ENCODE results near the gene COG1. TPM values are rescaled to one million over a fixed set of nuclear protein-coding genes. Genes with fewer than 3 reads are reported as not detected.

Gene COG1
- total RNA-seq, 2 donors from 2014 or later = 27.1 to 27.8 TPM

DNA sequence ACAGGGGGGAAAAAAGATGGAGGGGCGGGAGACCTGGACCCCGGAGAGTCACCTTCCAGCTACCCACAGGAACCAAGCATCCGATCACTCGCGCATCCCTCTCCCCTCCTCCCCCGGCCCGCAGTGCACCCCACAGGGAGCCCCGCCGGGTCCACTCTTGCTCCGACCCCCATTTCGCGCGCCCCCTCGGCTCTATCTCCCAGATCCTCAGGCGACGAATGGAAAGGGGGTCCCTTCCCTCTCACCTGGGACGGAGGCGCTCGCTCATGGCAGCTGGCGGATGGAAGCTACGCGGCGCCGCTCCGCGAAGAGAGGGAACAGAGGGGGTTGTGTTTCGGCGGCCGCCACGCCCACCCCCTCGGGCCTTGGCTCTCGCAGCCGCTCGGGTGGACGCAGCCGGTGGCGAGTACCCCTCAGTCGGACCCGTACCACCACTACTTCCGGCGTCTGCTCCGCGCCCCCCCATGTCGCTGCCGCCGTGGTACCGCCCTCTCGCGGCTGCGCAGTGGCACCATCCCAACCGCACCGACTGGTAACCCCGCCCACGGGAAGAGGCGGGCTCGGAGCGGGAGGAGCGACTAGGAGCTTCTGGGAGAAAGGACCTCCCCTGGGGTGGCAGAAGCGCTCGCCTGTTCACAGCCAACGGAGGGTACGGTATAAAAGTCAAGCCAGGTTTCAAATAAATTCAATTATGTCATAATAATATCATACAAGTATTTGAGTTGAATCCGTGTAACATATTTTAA, 39.2 kb downstream of the COG1 start:
- TF ChIP-seq, protein P1, sequence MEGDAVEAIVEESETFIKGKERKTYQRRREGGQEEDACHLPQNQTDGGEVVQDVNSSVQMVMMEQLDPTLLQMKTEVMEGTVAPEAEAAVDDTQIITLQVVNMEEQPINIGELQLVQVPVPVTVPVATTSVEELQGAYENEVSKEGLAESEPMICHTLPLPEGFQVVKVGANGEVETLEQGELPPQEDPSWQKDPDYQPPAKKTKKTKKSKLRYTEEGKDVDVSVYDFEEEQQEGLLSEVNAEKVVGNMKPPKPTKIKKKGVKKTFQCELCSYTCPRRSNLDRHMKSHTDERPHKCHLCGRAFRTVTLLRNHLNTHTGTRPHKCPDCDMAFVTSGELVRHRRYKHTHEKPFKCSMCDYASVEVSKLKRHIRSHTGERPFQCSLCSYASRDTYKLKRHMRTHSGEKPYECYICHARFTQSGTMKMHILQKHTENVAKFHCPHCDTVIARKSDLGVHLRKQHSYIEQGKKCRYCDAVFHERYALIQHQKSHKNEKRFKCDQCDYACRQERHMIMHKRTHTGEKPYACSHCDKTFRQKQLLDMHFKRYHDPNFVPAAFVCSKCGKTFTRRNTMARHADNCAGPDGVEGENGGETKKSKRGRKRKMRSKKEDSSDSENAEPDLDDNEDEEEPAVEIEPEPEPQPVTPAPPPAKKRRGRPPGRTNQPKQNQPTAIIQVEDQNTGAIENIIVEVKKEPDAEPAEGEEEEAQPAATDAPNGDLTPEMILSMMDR (conservative IDR thresholded peaks at IDR 0.05) = peak; percentile 45
- H3K9me3 Mint-ChIP-seq = no peaks in the 10 kb centered on the region
- WGBS, 2 experiments (ENCODE audit: insufficient coverage in 1 of 2, insufficient read length in 1 of 2) = 0 to 2% methylated on average over 9 to 63 of the region's 63 CpGs
- H3K27me3 ChIP-seq (ENCODE audit: control insufficient read depth, insufficient read depth, low read length, poor library complexity, severe bottlenecking) = no peaks in the 10 kb centered on the region
- no peaks in the 10 kb centered on the region for H3K9me3 ChIP-seq (ENCODE audit: control insufficient read depth, low read length)
- peaks cover 20% of the 10 kb centered on the region for H3K36me3 Mint-ChIP-seq (ENCODE audit: low read depth)
- peak overlapping the region; percentile 91 for H3K27ac ChIP-seq (ENCODE audit: low read depth, low read length)
- peak overlapping the region; percentile 84 for H3K4me3 ChIP-seq (ENCODE audit: low read length)
- peak; percentile 100 for DNase-seq
- peaks cover 31% of the 10 kb centered on the region for H3K4me1 Mint-ChIP-seq
- peak overlapping the region; percentile 99 for H3K27ac Mint-ChIP-seq
- peaks cover 33% of the 10 kb centered on the region for H3K36me3 ChIP-seq (ENCODE audit: control insufficient read depth, insufficient read depth, low read length)
- H3K4me1 ChIP-seq (ENCODE audit: control insufficient read depth, insufficient read depth, low read length) = peaks cover 4% of the 10 kb centered on the region
- H3K27me3 Mint-ChIP-seq (ENCODE audit: insufficient read depth) = no peaks in the 10 kb centered on the region
- peak overlapping the region; percentile 96 for H3K4me3 Mint-ChIP-seq
- peak overlapping the region; percentile 76 for H3K9ac ChIP-seq (ENCODE audit: extremely low read depth, low read length, poor library complexity, severe bottlenecking)

DNA sequence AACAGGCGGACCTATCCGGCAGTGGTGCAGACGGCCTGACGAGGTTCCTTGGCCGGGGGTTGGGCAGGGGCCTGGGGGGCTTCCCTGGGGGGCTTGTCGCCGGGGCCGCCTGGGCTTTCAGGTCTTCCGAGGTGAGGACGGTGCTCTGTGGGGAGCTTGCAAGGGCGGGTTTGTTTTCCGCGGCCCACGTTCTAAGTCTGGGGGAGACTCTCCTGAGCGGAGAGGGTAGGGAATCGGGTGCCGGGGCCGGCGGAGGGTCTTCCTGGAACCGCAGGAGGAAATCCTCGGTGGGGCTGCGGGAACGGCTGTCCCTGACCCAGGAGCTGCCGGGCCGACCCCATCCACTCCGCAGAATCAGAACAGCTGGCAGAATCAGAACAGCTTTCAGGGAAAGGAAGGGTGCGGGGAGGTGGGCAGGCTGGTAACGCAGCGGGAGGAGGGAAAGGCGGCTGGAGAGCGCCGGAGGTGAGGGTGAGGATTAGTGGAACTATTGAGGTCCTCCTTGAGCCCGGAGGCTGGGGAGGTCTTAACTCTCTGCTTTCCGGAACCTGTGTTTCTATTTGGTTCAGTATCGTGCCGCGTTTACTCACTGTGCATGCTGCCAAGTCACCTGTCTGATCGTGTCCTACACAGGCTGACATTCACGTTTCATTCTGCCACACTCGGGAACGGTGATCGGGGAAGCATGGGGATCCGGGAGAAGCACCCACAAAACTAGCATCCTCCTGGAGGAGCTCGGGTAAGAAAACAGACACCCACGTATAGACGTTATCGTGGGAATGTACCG, 39.9 kb downstream of the COG1 start:
- peaks cover 20% of the 10 kb centered on the region for H3K36me3 Mint-ChIP-seq (ENCODE audit: low read depth)
- 3 to 5% methylated on average over 27 to 43 of the region's 48 CpGs for WGBS, 2 experiments (ENCODE audit: insufficient coverage in 1 of 2, insufficient read length in 1 of 2)
- H3K27ac ChIP-seq (ENCODE audit: low read depth, low read length) = peak overlapping the region; percentile 91
- H3K4me3 Mint-ChIP-seq = peak overlapping the region; percentile 96
- H3K36me3 ChIP-seq (ENCODE audit: control insufficient read depth, insufficient read depth, low read length) = peaks cover 40% of the 10 kb centered on the region
- H3K9me3 ChIP-seq (ENCODE audit: control insufficient read depth, low read length) = no peaks in the 10 kb centered on the region
- H3K27me3 Mint-ChIP-seq (ENCODE audit: insufficient read depth) = no peaks in the 10 kb centered on the region
- H3K4me1 ChIP-seq (ENCODE audit: control insufficient read depth, insufficient read depth, low read length) = no peaks in the 10 kb centered on the region
- H3K27me3 ChIP-seq (ENCODE audit: control insufficient read depth, insufficient read depth, low read length, poor library complexity, severe bottlenecking) = no peaks in the 10 kb centered on the region
- DNase-seq = no peak
- peak overlapping the region; percentile 71 for H3K9ac ChIP-seq (ENCODE audit: extremely low read depth, low read length, poor library complexity, severe bottlenecking)
- peaks cover 30% of the 10 kb centered on the region for H3K4me1 Mint-ChIP-seq
- peak overlapping the region; percentile 84 for H3K4me3 ChIP-seq (ENCODE audit: low read length)
- TF ChIP-seq, protein P1 (conservative IDR thresholded peaks at IDR 0.05) = no peak
- no peaks in the 10 kb centered on the region for H3K9me3 Mint-ChIP-seq
- peak overlapping the region; percentile 99 for H3K27ac Mint-ChIP-seq

DNA sequence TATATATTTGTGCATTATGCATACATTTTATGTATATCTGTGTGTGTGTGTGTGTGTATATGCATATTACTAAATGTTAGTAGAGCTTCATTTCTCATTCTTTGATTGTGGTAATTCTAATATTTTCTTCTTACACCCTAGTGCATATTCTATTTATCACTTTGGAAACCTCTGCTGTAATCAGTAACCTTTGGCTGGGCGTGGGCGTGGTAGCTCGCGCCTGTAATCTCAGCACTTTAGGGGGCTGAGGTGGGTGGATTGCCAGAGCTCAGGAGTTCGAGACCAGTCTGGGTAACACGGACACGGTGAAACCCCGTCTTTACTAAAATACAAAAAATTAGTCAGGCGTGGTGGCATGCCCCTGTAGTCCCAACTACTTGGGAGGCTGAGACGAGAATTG, 41.9 kb downstream of the COG1 start:
- H3K9me3 Mint-ChIP-seq = no peaks in the 10 kb centered on the region

More for the DNA sequence above, 41.9 kb downstream of the COG1 start:
- peaks cover 20% of the 10 kb centered on the region for H3K4me1 Mint-ChIP-seq
- Histone ChIP-seq H3K9ac (ENCODE audit: extremely low read depth, low read length, poor library complexity, severe bottlenecking) (no peak overlapping the region), H3K4me3 (ENCODE audit: low read length) (no peak overlapping the region), H3K36me3 (ENCODE audit: control insufficient read depth, insufficient read depth, low read length) (peaks cover 57% of the 10 kb centered on the region), H3K27ac (ENCODE audit: low read depth, low read length) (no peak overlapping the region), H3K4me1 (ENCODE audit: control insufficient read depth, insufficient read depth, low read length) (no peaks in the 10 kb centered on the region), H3K27me3 (ENCODE audit: control insufficient read depth, insufficient read depth, low read length, poor library complexity, severe bottlenecking) (no peaks in the 10 kb centered on the region), H3K9me3 (ENCODE audit: control insufficient read depth, low read length) (no peaks in the 10 kb centered on the region)
- TF ChIP-seq, protein P1 (conservative IDR thresholded peaks at IDR 0.05) = no peak
- peak; percentile 22 for DNase-seq
- H3K27me3 Mint-ChIP-seq (ENCODE audit: insufficient read depth) = no peaks in the 10 kb centered on the region
- H3K27ac Mint-ChIP-seq = no peak overlapping the region
- WGBS, 2 experiments (ENCODE audit: insufficient coverage in 1 of 2, insufficient read length in 1 of 2) = 89 to 93% methylated on average over 8 to 10 of the region's 10 CpGs
- H3K4me3 Mint-ChIP-seq = peak overlapping the region; percentile 96
- H3K36me3 Mint-ChIP-seq (ENCODE audit: low read depth) = peaks cover 34% of the 10 kb centered on the region
